Keratinocyte (primary cell): Measurements from ENCODE around the gene STRN3. TPM values are rescaled to one million over a fixed set of nuclear protein-coding genes. Genes with fewer than 3 reads are reported as not detected.

ENCODE experiments used
- DNase-seq: peaks from one replicate; pipeline ENCODE4 v3.0.0-alpha.2; 2011; ENCODE audit warnings: low read depth, missing footprints, low spot score
- FAIRE-seq: peaks from 2 replicates; lab custom pipeline; 2011; peaks lifted over from hg19 to GRCh38; lab: Jason Lieb, UNC
- H2AFZ ChIP-seq: 2 replicates; pipeline ENCODE4 v1.6.0; 2012; ENCODE audit warnings: low read length, control low read depth, inconsistent platforms; ENCODE audit not compliant: control insufficient read depth
- H3K27ac ChIP-seq: 2 replicates; pipeline ENCODE4 v1.5.1; 2011; ENCODE audit warnings: low read length; ENCODE audit not compliant: control insufficient read depth, insufficient read depth
- H3K27me3 ChIP-seq: 3 replicates; pipeline ENCODE4 v1.6.0; 2011; ENCODE audit warnings: low read length; ENCODE audit not compliant: control insufficient read depth, insufficient read depth; ENCODE audit errors: extremely low read depth
- H3K36me3 ChIP-seq, 2 experiments: 2 replicates in 1 of 2; 3 replicates in 1 of 2; pipeline ENCODE4 v1.5.1; 2011; ENCODE audit warnings: low read length in 2 of 2, mild to moderate bottlenecking in 1 of 2; ENCODE audit not compliant: control insufficient read depth in 2 of 2, insufficient read depth in 2 of 2; ENCODE audit errors: extremely low read depth in 1 of 2
- H3K4me1 ChIP-seq: 3 replicates; pipeline ENCODE4 v1.5.1; 2011; ENCODE audit warnings: low read length; ENCODE audit not compliant: control insufficient read depth, insufficient read depth; ENCODE audit errors: extremely low read depth
- H3K4me2 ChIP-seq: 3 replicates; pipeline ENCODE4 v1.6.0; 2011; ENCODE audit warnings: low read depth, low read length; ENCODE audit not compliant: control insufficient read depth, insufficient read depth; ENCODE audit errors: extremely low read depth
- H3K4me3 ChIP-seq, 3 experiments: fragments of 200-600 bp in 1 of 3; sonication (generic) in 1 of 3; 2 replicates in 2 of 3; 3 replicates in 1 of 3; pipeline ENCODE4 v1.5.1; 2011 to 2016; ENCODE audit warnings: low read length in 3 of 3, mild to moderate bottlenecking in 3 of 3, control low read depth in 2 of 3, inconsistent platforms in 1 of 3, low read depth in 1 of 3, mixed read lengths in 1 of 3, mixed run types in 1 of 3, moderate library complexity in 1 of 3; ENCODE audit not compliant: control insufficient read depth in 2 of 3, insufficient read depth in 2 of 3; ENCODE audit errors: extremely low read depth in 1 of 3
- H3K79me2 ChIP-seq: 2 replicates; pipeline ENCODE4 v1.6.0; 2012; ENCODE audit warnings: low read length; ENCODE audit not compliant: control insufficient read depth, insufficient read depth
- H3K9ac ChIP-seq: 3 replicates; pipeline ENCODE4 v1.6.0; 2011; ENCODE audit warnings: low read length; ENCODE audit not compliant: control insufficient read depth, insufficient read depth; ENCODE audit errors: extremely low read depth
- H3K9me1 ChIP-seq: 3 replicates; pipeline ENCODE4 v1.6.0; 2011; ENCODE audit warnings: low read length; ENCODE audit not compliant: control insufficient read depth, insufficient read depth; ENCODE audit errors: extremely low read depth
- H3K9me3 ChIP-seq: 2 replicates; pipeline ENCODE4 v1.5.1; 2012; ENCODE audit warnings: low read depth, low read length; ENCODE audit not compliant: control insufficient read depth
- H4K20me1 ChIP-seq: 3 replicates; pipeline ENCODE4 v1.6.0; 2011; ENCODE audit warnings: low read length; ENCODE audit not compliant: control insufficient read depth, insufficient read depth; ENCODE audit errors: extremely low read depth
- CTCF ChIP-seq, 3 experiments: IDR thresholded peaks in 1 of 3; conservative IDR thresholded peaks in 1 of 3; optimal IDR thresholded peaks in 1 of 3; 2 replicates in 2 of 3; 3 replicates in 1 of 3; pipeline versions ENCODE3 to v1.5.1; 2011; ENCODE audit warnings: low read length in 3 of 3, mild to moderate bottlenecking in 3 of 3, moderate library complexity in 2 of 3, control low read depth in 1 of 3, inconsistent platforms in 1 of 3; ENCODE audit not compliant: insufficient read depth in 2 of 3; ENCODE audit errors: extremely low read depth in 1 of 3
- EZH2 ChIP-seq: IDR thresholded peaks from one replicate; pipeline ENCODE4 v1.6.1; 2012; ENCODE audit warnings: inconsistent platforms, mild to moderate bottlenecking, low read length, moderate library complexity
- dilution Hi-C: fragments of 300-500 bp; cut with MboI; formaldehyde crosslinking; loops from one replicate; pipeline ENCODE4 v1.7.0; 2020; ENCODE audit warnings: low sequenced_read_pairs; ENCODE audit not compliant: extremely low pct_ligation_motif_present
- polyA plus RNA-seq, 5 experiments: library from polyadenylated mRNA; depleted of rRNA in 3 of 5; stranded (reverse) in 3 of 5; stranded (forward) in 1 of 5; unstranded in 1 of 5; fragments of >200 nt; gene quantifications; 1 replicate in 1 of 5; 2 replicates in 3 of 5; 3 replicates in 1 of 5; pipeline versions ENCODE4 v1.2.1 to v1.2.3, GENCODE V29; 2011 to 2012; ENCODE audit warnings: missing spikeins in 2 of 5, low read depth in 1 of 5, low replicate concordance in 1 of 5

Gene STRN3
- polyA plus RNA-seq, 1 donor (not counting 4 experiments of a cell fraction or from before 2014, with no cell fraction given) = 38.1 TPM

DNA sequence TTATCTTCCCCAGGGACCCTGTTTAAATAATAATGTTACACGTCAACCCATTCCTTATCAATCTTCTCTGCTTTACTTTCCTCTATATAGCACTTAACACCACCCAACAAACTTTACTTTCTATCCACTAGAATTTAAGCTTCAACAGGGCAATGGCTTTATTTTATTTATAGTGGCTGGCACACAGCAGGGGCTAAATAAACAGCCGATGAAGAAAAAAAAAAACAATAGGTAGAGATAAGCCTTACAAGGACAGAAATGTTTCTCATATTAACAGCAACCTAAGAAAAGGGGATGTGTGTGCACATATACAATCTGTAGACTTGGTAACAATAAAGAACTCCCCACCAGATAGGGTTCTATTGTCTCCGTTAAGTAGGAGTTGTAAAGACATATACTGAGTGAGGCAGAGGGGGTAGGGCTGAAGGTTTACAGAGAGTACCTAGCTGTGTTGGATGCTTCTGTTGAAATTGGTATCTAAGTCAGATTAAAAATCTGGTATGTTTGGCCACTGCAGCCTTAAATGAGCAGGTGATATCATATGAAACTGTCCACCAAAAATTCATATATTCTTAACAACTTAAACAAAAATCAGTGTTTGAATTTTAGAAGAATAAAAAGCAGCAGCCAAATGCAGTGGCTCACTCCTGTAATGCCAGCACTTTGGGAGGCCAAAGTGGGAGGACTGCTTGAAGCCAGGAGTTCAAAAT lies 25.4 kb downstream of the STRN3 start:
- no peak for TF ChIP-seq EZH2
- TF ChIP-seq CTCF (optimal IDR thresholded peaks at IDR 0.05 in 1 of 3, IDR thresholded peaks at IDR 0.05 in 1 of 3, conservative IDR thresholded peaks at IDR 0.05 in 1 of 3; ENCODE audit: extremely low read depth in 1 of 3, insufficient read depth in 2 of 3, low read length in 3 of 3) = no peak
- Histone ChIP-seq H3K9me3 (no peaks in the 10 kb centered on the region), H3K9me1 (no peaks in the 10 kb centered on the region), H3K79me2 (peaks cover 94% of the 10 kb centered on the region), H2AFZ (no peak overlapping the region), H3K27me3 (no peaks in the 10 kb centered on the region), H3K36me3 (peaks cover 3 to 13% of the 10 kb centered on the region in 2 experiments), H3K4me2 (no peak overlapping the region), H3K27ac (no peak overlapping the region), H3K4me1 (peaks cover 16% of the 10 kb centered on the region), H3K4me3 (no peak overlapping the region), H3K9ac (no peak overlapping the region), H4K20me1 (peaks cover 24% of the 10 kb centered on the region)
- DNase-seq (no peak), FAIRE-seq (no peak)
- dilution Hi-C loops = no loop called here

DNA sequence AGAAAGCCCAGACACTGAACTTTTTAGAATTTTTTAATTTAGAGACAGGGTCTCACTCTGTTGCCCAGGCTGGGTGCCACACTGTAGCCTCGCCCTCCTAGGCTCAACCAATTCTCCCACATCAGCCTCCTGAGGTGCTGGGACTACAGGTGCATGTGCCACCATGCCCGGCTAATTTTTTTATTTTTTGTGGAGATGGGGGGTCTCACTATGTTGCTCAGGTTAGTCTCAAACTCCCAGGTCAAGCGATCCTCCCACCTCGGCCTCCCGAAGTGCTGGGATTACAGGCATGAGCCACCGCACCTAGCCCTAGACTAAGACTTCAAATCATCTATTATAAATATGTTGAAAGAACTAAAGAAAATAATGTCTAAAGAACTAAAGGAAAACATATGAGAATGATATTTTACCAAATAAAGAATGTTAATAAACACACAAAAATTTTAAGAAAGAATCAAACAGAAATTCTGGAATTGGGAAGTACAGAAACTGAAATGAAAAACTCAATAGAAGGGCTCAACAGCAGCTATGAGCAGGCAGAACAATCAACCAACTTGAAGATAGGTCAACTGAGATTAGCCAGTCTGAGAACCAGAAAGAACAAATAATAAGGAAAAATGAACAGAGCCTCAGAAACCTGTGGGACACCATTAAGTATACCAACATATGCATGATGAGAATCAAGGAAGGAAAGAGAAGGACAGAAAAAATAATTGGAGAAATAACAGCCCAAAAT lies 27.0 kb downstream of the STRN3 start:
- Histone ChIP-seq H3K9me3 (no peaks in the 10 kb centered on the region), H3K4me2 (no peak overlapping the region), H3K36me3 (peaks cover 0 to 6% of the 10 kb centered on the region in 2 experiments), H3K4me1 (peaks cover 30% of the 10 kb centered on the region), H3K27ac (peak overlapping the region; percentile 33), H3K9ac (no peak overlapping the region), H4K20me1 (peaks cover 32% of the 10 kb centered on the region), H3K27me3 (no peaks in the 10 kb centered on the region), H3K4me3 (no peak overlapping the region), H3K9me1 (no peaks in the 10 kb centered on the region), H2AFZ (no peak overlapping the region), H3K79me2 (peaks cover 94% of the 10 kb centered on the region)
- dilution Hi-C loops = no loop called here
- FAIRE-seq (no peak), DNase-seq (no peak)
- no peak for TF ChIP-seq EZH2
- no peak for TF ChIP-seq CTCF (optimal IDR thresholded peaks at IDR 0.05 in 1 of 3, IDR thresholded peaks at IDR 0.05 in 1 of 3, conservative IDR thresholded peaks at IDR 0.05 in 1 of 3; ENCODE audit: extremely low read depth in 1 of 3, insufficient read depth in 2 of 3, low read length in 3 of 3)
